Transverse colon (tissue), 4 donors: ENCODE measurements around the gene CAT. TPM values are rescaled to one million over a fixed set of nuclear protein-coding genes. Genes with fewer than 3 reads are reported as not detected.

ENCODE experiments used
- DNase-seq: peaks from one replicate; pipeline ENCODE4 v3.0.0-alpha.2; 2019
- H3K27ac ChIP-seq, 4 donors: fragments of 200-600 bp; sonication (generic); 2 replicates each; pipeline ENCODE4 v1.5.1; 2016 to 2018; ENCODE audit warnings: inconsistent platforms in 4 of 4
- H3K27me3 ChIP-seq: fragments of 200-600 bp; sonication (generic); 2 replicates; pipeline ENCODE4 v1.5.1; 2017; ENCODE audit warnings: inconsistent platforms
- H3K36me3 ChIP-seq, 4 donors: fragments of 200-600 bp; sonication (generic); 2 replicates each; pipeline ENCODE4 v1.5.1; 2017 to 2019; ENCODE audit warnings: inconsistent platforms in 4 of 4
- H3K4me1 ChIP-seq, 4 donors: fragments of 200-600 bp; sonication (generic); 2 replicates each; pipeline ENCODE4 v1.5.1; 2017 to 2020; ENCODE audit warnings: inconsistent platforms in 4 of 4
- H3K4me3 ChIP-seq, 4 donors: fragments of 200-600 bp; sonication (generic); 1 replicate in 1 of 4; 2 replicates in 3 of 4; pipeline versions ENCODE4 v1.5.1 to v1.6.1; 2017 to 2019; ENCODE audit warnings: inconsistent platforms in 4 of 4
- H3K9me3 ChIP-seq, 2 donors: fragments of 200-600 bp; sonication (generic); 2 replicates each; pipeline ENCODE4 v1.5.1; 2017 to 2019; ENCODE audit warnings: inconsistent platforms in 2 of 2
- EP300 ChIP-seq: sonication (generic); formaldehyde crosslinking; IDR thresholded peaks from one replicate; pipeline ENCODE4 v1.6.1; 2017; ENCODE audit warnings: antibody characterized with exemption, low read depth
- POLR2A ChIP-seq: fragments of 450-650 bp; IDR thresholded peaks from one replicate; pipeline ENCODE4 v1.6.1; 2016; ENCODE audit warnings: antibody characterized with exemption, mild to moderate bottlenecking, moderate library complexity
- POLR2AphosphoS5 ChIP-seq, 3 donors: sonication (generic); formaldehyde crosslinking; IDR thresholded peaks; one replicate each; pipeline ENCODE4 v1.6.1; 2016; ENCODE audit warnings: antibody characterized with exemption in 3 of 3
- WGBS, 2 donors: methylation state at CpG; one replicate each; pipeline ENCODE4 v1.1.5; 2018; ENCODE audit warnings: low coverage in 1 of 2; 5-methylcytosine and 5-hydroxymethylcytosine counted together
- in situ Hi-C, 4 donors: fragments of 200-750 bp; cut with MboI; loops; one replicate each; pipeline versions ENCODE4 v1.15.0 to v1.15.1; 2017; ENCODE audit warnings: low sequenced_read_pairs in 3 of 4, low pct_ligation_motif_present in 1 of 4, low pct_unique_long_range_greater_than_20kb in 1 of 4
- intact Hi-C: fragments of 100-400 bp; cut with DNase I; formaldehyde crosslinking; loops from one replicate; pipeline ENCODE4 v1.15.1; 2023; ENCODE audit warnings: low total_unique reads
- total RNA-seq, 4 donors: library from RNA; depleted of rRNA; stranded (reverse); fragments of >200 nt; gene quantifications; one replicate each; pipeline ENCODE4 v1.1.0, GENCODE V29; 2016
- TF ChIP-seq, protein P1 (sequence below), 5 experiments: fragments of 200-600 bp in 3 of 5; fragments of 450-650 bp in 2 of 5; sonication (generic) in 3 of 5; IDR thresholded peaks; 1 replicate in 2 of 5; 2 replicates in 3 of 5; pipeline ENCODE4 v1.5.1; 2016 to 2017; ENCODE audit warnings: antibody characterized with exemption in 5 of 5, inconsistent platforms in 3 of 5, mild to moderate bottlenecking in 2 of 5, moderate library complexity in 1 of 5

Gene CAT
- total RNA-seq, 4 donors from 2014 or later: 81.2 to 168 (median 133) TPM

DNA sequence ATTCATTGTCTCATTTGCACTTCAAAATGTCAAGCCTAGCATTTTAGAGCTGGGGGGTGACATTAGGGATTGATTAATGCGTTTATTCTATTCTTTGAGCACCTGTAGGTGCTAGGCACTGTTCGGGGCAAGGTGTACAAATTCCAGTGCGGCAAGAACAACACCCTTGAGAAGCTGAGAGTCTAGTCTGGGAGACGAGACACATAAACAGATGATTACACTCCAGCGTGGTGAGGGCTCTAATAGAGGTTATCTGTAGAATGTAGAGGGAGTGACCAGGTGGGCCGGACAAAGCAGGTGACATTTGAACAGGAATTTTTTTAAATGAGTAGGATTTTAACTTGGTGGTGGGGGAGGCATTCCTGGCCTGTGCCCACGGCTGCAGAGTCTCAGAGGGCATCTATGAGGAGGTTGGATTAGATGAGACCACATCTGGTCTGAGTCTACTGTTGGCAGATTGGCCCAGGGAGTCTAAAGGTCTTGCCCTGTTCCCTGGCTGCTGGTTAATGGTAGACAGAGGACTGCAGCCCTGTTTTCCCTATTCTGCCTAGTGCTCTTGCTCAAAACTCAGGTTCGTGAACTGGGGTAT lies 970 bp downstream of the CAT start:
- WGBS, 2 donors: 17 to 40% methylated on average over 1 to 8 of the region's 8 CpGs
- Histone ChIP-seq H3K9me3 (no peaks in the 10 kb centered on the region), H3K27me3 (no peaks in the 10 kb centered on the region), H3K4me3 (peak overlapping the region; percentile 70 to 90 (median 86)), H3K36me3 (no peaks in the 10 kb centered on the region), H3K4me1 (peaks cover 8 to 45% (median 19%) of the 10 kb centered on the region in 4 donors), H3K27ac (peak overlapping the region; percentile 93 to 97 (median 96))
- in situ Hi-C loops: no loop called here
- no peak for TF ChIP-seq POLR2A
- intact Hi-C loops: no loop called here
- peak; percentile 11 for DNase-seq

DNA sequence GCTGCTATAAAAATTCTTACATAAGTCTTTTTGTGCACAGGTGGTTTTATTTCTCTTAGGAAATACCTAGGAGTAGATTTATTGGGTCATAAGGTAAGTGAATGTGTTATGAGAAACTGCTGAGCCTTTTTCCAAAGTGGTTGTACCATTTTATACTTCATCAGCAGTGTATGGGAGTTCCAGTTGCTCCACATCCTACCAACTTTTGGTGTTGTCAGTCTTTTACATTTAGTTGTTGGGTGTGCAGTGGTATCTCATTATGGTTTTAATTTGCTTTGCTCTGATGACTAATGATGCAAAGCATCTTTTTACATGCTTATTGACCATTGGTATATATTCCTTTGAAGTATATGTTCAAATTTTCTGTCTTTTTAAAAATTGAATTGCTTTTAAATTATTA lies 3.1 kb downstream of the CAT start:
- H3K4me3 ChIP-seq: no peak overlapping the region
- H3K9me3 ChIP-seq: no peaks in the 10 kb centered on the region
- no peak for DNase-seq
- no peaks in the 10 kb centered on the region for H3K27me3 ChIP-seq
- in situ Hi-C loops (no loop called here), intact Hi-C loops (no loop called here)
- no peak overlapping the region for H3K27ac ChIP-seq
- peaks cover 8 to 50% (median 19%) of the 10 kb centered on the region in 4 donors for H3K4me1 ChIP-seq
- no peak for TF ChIP-seq POLR2A
- TF ChIP-seq EP300: no peak
- TF ChIP-seq, protein P1, sequence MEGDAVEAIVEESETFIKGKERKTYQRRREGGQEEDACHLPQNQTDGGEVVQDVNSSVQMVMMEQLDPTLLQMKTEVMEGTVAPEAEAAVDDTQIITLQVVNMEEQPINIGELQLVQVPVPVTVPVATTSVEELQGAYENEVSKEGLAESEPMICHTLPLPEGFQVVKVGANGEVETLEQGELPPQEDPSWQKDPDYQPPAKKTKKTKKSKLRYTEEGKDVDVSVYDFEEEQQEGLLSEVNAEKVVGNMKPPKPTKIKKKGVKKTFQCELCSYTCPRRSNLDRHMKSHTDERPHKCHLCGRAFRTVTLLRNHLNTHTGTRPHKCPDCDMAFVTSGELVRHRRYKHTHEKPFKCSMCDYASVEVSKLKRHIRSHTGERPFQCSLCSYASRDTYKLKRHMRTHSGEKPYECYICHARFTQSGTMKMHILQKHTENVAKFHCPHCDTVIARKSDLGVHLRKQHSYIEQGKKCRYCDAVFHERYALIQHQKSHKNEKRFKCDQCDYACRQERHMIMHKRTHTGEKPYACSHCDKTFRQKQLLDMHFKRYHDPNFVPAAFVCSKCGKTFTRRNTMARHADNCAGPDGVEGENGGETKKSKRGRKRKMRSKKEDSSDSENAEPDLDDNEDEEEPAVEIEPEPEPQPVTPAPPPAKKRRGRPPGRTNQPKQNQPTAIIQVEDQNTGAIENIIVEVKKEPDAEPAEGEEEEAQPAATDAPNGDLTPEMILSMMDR (IDR thresholded peaks at IDR 0.05): no peak
- no peak for TF ChIP-seq POLR2AphosphoS5 (IDR thresholded peaks at IDR 0.05)
- no peaks in the 10 kb centered on the region for H3K36me3 ChIP-seq

DNA sequence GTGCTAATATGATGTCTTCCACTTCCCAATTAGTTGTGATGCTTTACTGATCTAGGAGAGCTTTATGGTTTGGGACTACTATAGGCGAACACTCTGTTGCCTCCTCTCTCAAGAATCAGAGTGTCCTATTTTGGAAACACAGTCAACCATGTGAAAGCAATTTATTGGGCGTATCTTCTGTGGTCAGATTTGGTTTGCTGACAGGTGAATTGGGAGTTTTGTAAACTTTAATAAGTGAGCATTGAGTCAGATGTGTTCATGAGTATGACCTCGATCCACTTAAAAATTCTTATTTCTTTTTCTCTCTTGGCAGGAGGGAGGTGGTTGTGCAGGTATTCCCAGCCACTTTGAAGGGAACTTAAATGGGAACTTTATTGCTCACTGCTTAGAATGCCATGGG lies 4.4 kb downstream of the CAT start:
- no peaks in the 10 kb centered on the region for H3K9me3 ChIP-seq
- WGBS, 2 donors: 83 to 87% methylated on average over 3 of the region's 3 CpGs
- H3K4me1 ChIP-seq: peaks cover 8 to 44% (median 16%) of the 10 kb centered on the region in 4 donors
- no peak for DNase-seq
- H3K27me3 ChIP-seq: no peaks in the 10 kb centered on the region
- intact Hi-C loops: no loop called here
- H3K36me3 ChIP-seq: no peaks in the 10 kb centered on the region
- no peak overlapping the region for H3K4me3 ChIP-seq
- no peak for TF ChIP-seq POLR2A
- TF ChIP-seq POLR2AphosphoS5 (IDR thresholded peaks at IDR 0.05): no peak
- TF ChIP-seq EP300: no peak
- TF ChIP-seq, protein P1 (IDR thresholded peaks at IDR 0.05): no peak
- no peak overlapping the region for H3K27ac ChIP-seq
- in situ Hi-C loops: no loop called here

DNA sequence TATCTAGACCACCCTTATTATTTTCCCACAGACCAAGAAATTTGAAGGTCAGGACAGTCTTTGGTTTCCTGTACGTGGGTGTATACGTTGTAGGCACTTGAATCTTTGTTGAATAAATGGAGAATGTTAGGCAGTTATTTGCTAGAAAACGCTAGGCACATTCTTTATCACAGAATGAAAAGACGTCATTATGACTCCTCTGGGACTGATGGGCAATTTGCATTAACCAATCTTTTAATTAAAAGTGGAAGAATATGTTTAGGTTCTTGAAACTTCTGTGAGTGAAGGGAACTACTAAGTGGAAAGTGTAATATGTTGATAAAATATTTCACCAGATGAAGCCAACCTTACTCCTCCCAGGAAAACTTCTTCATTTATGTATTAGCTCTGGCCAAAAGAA lies 5.7 kb downstream of the CAT start:
- no peaks in the 10 kb centered on the region for H3K27me3 ChIP-seq
- no peak overlapping the region for H3K27ac ChIP-seq
- no peak for DNase-seq
- no peaks in the 10 kb centered on the region for H3K9me3 ChIP-seq
- H3K4me3 ChIP-seq: no peak overlapping the region
- TF ChIP-seq, protein P1 (IDR thresholded peaks at IDR 0.05): no peak
- no peak for TF ChIP-seq POLR2A
- no peak for TF ChIP-seq POLR2AphosphoS5 (IDR thresholded peaks at IDR 0.05)
- TF ChIP-seq EP300: no peak
- peaks cover 8 to 42% (median 12%) of the 10 kb centered on the region in 4 donors for H3K4me1 ChIP-seq
- intact Hi-C loops: no loop called here
- in situ Hi-C loops: no loop called here
- H3K36me3 ChIP-seq: peaks cover 0 to 2% (median under 1%) of the 10 kb centered on the region in 4 donors
- WGBS, 2 donors: 67 to 83% methylated on average over 4 of the region's 4 CpGs

DNA sequence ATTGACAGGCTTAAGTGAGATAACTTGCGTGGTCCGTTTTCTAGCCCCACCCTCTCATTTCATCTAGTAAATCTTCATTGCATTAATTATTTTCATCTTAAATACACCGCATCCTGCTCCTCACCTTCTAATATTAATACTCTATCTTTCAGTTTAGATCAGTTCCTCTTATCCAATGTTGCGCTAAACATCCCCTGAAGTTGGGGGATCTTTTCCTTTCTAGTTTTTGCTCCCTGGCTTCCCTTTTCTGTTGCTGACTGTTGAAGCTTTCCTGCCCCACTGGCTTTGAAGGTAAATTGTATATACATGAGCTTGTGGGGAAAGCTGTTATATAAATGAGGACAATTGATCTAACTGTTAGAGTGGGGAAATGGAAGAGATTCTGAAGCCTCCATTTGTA lies 7.2 kb downstream of the CAT start:
- intact Hi-C loops (no loop called here), in situ Hi-C loops (no loop called here)
- no peaks in the 10 kb centered on the region for H3K9me3 ChIP-seq
- H3K27ac ChIP-seq: no peak overlapping the region
- no peaks in the 10 kb centered on the region for H3K27me3 ChIP-seq
- H3K4me3 ChIP-seq: no peak overlapping the region
- no peak for DNase-seq
- no peak for TF ChIP-seq POLR2AphosphoS5 (IDR thresholded peaks at IDR 0.05)
- 78 to 80% methylated on average over 4 of the region's 4 CpGs for WGBS, 2 donors
- H3K4me1 ChIP-seq: peaks cover 0 to 26% (median 2%) of the 10 kb centered on the region in 4 donors
- peaks cover 0 to 17% (median 8%) of the 10 kb centered on the region in 4 donors for H3K36me3 ChIP-seq
